ENCODE results near the gene ACIN1.

ACIN1 gene, protein sequence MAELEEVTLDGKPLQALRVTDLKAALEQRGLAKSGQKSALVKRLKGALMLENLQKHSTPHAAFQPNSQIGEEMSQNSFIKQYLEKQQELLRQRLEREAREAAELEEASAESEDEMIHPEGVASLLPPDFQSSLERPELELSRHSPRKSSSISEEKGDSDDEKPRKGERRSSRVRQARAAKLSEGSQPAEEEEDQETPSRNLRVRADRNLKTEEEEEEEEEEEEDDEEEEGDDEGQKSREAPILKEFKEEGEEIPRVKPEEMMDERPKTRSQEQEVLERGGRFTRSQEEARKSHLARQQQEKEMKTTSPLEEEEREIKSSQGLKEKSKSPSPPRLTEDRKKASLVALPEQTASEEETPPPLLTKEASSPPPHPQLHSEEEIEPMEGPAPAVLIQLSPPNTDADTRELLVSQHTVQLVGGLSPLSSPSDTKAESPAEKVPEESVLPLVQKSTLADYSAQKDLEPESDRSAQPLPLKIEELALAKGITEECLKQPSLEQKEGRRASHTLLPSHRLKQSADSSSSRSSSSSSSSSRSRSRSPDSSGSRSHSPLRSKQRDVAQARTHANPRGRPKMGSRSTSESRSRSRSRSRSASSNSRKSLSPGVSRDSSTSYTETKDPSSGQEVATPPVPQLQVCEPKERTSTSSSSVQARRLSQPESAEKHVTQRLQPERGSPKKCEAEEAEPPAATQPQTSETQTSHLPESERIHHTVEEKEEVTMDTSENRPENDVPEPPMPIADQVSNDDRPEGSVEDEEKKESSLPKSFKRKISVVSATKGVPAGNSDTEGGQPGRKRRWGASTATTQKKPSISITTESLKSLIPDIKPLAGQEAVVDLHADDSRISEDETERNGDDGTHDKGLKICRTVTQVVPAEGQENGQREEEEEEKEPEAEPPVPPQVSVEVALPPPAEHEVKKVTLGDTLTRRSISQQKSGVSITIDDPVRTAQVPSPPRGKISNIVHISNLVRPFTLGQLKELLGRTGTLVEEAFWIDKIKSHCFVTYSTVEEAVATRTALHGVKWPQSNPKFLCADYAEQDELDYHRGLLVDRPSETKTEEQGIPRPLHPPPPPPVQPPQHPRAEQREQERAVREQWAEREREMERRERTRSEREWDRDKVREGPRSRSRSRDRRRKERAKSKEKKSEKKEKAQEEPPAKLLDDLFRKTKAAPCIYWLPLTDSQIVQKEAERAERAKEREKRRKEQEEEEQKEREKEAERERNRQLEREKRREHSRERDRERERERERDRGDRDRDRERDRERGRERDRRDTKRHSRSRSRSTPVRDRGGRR

DNA sequence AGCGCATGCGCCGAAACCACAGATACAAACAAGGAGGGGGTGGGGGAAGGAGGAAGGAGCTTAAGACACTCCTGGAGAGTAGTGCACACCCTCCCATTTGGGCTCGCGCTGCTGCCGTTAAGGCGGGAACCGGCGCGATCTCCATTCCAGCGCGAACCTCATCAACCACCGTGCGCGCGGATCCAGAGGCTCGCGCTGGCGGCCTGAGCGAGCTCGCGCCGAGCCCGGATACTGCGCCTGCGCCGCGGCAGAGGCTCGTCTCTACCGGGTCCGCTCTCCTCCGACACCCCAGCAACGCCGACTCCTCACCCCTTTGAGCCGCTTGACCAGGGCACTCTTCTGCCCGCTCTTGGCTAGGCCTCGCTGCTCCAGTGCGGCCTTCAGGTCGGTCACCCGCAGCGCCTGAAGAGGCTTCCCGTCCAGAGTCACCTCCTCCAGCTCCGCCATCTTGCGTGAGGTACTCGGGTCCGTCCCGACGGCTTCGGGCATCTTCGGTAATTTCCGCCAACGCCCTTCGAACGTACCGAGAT is at the start of gene ACIN1:
Gene ACIN1, minus strand, starts transcription at position 471 of the 530 bp plus-strand sequence. Its CDS starts 24 bp downstream, at position 447.
- no peak for DNase-seq

DNA sequence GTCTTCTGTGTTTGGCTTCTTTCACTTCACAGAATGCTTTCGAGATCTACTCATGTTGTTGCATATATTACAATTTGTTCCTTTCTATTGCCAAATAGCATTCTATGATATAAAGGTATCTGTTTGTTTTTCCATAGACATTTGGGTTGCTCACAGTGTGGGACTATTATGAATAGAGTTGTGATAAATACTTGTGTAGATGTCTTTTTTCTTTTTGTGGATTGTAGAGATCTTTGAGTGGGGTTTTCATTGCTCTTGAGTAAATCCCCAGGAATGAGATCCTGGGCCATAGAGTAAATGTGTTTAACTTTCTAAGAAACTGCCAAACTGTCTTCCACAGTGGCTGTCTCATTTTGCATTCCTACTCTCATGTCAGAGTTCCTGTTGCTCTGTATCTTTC is 49.0 kb upstream of the ACIN1 start:
- no peak for DNase-seq

DNA sequence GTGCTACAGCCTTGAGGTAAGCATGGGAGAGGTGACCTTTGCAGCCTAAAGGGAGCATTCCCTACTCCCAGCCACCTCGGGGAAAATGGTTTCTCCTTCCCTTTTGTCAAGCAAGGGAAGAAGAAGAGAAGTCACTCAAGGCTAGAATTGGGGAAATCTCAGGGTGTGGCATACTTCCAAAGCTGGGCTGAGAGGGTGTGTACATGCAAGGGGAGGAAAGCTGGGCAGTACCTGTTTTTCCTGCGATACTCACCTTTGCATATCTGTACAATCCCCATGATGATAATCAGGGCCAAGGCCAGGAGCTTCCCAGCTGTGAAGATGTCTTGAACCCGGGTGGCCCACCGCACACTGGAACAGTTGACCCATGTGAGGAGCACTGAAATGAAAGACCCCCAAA is 47.9 kb upstream of the ACIN1 start:
- no peak for DNase-seq

DNA sequence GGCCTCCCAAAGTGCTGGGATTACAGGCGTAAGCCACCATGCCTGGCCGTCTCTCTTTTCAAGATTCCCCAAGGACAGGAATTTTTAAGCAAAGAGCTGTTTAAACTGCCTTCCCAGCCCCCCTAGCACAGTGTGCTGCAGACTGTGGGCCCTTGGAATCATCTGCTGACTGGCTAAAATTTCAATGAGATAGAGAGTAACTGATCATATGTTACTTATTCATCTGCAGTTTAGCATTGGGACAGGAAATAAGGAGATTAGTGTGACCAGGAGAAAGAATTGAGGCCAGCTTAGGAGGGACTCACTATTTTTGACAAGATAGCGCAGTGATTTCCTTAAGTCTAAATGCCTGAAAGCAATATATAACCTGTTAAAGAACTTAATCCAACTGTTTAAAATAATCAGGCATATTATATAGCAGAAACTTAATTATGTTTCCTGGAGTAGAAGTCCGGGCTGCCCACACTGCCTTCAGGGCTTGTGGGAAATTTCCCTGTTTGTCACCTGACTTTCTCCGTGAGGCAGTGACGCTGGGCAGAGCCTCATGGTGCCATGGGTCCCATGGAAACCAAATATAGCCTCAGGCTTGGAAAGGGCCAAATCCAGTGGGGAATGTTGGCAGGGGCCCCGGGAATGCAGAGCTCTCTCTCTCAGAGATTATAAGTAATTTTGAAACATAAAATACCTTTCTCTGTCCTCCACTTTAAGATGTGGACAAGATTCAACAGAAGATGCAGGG is 46.9 kb upstream of the ACIN1 start:
- DNase-seq, result no peak

DNA sequence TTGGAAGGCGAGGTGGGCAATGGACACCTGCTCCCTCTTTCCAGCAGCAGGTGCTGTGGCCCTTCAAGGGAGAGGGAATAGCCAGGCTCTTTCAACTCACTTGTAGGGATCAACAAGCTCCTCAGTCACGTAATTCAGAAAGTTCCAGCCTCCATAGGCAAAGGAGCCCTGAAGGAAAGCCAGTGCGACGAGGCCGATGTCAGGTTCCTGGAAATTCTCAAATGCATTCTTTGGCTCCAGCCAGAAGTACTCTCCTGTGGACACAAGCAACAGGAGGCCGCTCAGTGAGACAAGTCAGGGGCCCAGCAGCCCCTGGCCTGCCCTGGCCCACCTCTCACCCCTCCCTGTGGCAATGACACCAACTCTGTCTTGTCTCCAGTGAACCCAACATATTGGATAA is 45.4 kb upstream of the ACIN1 start:
- DNase-seq, result no peak

DNA sequence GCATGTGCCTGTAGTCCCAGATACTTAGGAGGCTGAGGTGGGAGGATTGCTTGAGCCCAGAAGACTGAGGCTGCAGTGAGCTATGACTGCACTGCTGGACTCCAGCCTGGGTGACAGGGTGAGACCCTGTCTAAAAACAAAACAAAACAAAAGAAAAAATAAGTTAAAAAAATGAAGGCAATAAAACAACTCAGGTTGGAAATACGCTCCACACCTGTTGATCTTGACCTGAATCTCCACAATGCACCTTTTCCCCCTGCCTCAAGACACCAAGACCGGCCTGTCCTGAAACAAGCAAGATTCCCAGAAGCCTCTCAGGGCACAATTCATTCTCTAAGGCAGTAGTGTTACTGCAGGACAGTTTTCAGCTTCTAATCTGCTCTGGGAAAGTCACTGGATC is 44.9 kb upstream of the ACIN1 start:
- DNase-seq, result no peak

DNA sequence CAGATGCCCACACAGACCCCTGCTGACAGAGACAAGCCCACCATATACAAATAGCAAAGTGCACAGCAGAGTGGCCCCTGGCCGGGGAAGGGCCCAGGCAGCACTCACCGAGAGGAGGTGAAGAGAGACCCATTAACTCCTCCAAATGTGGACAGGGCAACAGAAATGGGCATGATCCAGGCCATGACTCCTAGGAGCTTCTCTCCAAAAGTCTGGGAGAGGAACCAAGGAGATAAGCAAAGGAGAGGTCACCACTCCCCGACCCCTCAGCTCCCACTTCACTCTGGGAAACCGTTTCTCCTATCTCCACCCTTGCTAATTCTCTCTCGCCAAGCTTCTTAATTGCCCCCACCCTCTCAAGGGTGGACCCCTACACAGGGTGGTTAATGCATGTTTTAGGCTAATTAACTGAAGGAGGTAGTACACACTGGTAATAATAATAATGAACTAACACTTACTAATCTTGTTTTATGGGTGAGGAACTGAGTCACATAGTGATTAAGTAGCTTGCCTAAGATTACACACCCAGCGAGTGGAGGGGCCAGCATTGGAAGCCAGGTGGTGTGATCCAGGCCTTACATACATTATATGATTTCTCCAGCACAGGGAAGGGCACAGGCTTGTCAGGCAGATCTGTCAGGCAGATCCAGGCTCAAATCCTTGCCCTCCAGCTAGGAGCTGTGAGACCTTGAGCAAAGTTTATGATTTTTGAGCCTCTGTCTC is 43.0 kb upstream of the ACIN1 start:
- no peak for DNase-seq

DNA sequence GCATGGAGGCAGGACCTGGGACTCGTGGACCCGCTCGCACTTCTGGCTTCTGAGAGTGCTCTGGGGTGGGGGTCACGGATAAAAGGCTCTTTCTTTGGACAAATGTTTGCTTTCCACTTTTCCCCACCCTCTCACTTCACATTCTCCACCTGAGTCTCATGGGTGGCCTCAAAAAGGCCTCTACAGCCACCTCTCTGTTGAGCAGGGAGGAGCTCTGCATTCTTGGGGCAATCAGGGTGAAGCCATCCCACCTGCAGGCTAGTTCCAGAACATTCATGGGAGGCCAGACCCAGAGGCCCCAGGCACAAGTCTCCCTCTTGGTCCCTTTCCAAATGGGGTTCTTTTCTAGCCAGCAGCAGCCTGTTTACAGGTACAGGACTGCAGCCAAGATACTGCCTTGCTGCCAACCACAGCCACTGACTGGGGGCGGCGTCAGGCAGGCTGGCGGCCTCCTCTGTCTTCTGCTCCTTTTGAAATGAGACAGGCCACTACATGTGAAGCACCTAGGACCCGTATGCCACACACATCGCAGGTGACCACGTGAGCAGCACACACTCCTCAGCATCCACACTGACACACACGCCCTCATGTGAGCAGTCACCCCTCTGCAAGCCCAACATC is 42.4 kb upstream of the ACIN1 start:
- no peak for DNase-seq

DNA sequence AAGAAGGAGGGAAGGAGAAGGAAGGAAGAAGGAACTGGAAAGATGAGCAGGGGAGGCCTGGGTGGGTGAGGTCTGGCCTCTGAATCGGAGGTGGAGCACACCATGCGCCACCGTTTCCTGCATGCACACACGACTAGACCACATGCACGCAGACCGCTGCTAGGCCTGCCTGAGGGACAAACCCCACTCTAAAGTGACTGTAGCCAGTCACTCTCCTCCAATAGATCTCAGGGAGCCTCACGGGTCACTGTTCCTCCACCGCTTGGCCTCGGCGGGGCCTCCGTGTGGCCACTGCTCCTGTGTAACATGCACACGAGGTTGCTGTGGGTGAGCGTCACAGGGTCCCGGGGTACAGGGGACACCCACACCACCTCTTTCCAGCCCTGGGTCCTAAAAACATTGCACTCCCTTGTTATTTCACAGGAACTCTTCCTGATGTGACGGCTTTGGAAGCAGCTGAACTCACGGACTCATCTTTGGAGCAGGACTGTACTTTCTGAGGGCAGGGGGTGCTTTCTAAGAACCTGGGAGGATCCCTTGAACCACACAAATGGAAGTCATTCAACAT is 41.7 kb upstream of the ACIN1 start:
- no peak for DNase-seq

DNA sequence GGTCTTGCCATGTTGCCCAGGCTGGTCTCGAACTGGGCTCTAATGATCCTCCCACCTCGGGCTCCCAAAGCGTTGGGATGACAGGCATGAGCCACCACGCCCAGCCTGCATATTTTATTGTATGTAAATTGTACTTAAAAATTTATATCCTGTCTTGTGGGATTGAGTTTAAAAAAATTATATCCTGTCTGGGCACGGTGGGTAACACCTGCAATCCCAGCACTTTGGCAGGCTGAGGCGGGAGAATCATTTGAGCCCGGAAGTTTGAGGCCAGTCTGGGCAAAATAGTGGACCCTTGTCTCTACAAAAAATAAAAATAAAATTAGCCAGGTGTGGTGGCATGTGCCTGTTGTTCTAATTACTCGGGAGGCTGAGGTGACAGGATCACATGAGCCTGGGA is 38.0 kb upstream of the ACIN1 start:
- DNase-seq, result no peak

DNA sequence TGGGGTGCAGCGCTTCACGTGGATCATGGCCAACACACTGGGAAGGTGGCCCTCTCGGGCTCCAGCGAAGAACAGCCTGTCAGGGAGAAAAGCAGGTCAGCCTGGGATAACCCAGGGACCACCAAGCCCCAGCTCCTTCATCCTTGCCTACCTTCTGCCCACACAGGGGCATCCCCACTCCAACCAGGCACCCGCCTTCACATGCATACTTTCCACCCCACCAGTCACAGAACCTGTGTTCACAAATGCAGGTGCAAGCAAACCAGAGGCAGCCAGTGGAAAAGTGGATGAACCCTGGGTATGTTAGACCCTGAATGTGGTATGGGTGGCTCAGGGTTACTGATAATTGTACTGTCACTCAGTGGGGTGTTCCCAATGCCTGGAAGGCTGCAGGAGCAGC is 36.5 kb upstream of the ACIN1 start:
- no peak for DNase-seq

DNA sequence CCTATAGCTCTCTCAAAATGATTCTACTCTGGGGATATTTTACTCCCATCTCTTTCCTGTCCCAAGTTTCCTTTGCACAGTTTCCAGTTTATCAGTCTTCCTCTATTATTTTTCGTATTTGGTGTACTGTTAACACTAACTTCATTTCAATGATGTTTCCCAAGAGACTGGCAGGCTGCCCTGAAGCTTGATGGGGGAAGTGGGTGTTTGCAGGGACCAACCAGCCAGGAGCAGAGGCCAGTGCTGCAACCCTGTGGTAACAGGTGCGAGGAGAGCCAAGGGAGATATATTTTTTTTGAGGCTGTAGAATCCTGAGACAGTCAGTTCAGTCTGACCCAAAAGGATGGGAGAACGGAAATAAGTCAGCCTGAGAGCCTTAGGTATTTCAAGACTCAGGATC is 35.9 kb upstream of the ACIN1 start:
- DNase-seq, result no peak

DNA sequence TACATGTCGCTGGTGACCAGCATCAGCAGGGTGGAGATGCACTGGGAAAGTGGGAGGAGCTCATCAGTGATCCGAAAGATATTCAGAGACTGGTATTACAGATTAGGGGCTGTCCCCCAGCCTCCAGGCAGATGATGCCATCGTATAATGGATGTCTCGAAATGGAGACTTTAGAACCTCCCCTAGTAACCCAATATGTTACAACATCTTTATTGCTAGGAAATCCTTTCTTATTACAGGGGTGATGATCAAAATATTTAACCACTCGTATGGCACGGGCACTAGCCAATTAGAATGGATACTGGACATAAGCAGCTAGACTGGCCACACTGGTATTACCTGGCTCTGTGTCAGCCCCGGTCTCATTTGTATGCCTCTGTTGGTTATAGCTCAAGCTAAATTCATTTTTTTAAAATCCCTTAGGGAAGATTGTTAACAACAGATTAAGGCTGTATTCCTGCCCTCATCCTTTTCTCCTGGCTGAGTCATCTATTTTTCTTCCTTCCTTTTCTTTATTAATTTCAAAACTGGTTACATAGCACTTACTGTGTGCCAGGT is 34.9 kb upstream of the ACIN1 start:
- no peak for DNase-seq

DNA sequence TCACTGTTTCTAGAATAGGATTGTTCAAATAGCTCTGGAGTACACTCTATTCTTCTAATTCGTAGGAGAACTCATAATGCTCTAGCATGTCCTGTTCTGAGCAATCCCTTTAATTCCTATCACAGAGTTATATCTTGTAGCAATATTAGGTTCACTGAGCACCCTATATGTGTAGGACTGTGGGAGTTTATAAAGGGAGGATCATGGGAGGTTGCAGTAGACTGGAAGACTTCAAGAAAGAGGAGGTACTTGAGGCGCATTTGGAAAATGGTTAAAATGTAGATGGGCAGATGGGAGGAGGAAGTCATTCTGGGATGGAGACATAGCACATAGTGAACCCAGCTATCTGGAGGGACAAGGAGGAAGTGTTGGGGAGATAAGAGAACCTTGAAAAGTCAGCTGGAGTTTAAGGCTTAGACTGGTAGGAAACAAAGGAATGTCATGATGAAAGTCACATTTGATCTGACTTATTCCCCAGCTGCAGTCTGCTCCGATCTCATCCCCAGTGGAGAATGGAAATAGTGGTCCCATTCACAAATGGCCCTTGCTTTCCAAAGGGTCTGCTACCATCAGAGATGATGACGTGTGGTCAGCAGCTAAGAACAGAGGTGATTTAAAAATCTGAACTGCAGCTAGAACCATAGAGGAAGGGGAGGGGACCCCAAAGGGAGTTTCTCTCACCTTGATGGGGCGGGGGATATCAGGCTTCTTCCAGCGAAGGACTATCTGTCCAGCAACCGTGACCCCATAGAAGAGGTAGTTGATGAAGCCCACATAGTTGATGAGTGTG is 34.2 kb upstream of the ACIN1 start:
- DNase-seq, result no peak

DNA sequence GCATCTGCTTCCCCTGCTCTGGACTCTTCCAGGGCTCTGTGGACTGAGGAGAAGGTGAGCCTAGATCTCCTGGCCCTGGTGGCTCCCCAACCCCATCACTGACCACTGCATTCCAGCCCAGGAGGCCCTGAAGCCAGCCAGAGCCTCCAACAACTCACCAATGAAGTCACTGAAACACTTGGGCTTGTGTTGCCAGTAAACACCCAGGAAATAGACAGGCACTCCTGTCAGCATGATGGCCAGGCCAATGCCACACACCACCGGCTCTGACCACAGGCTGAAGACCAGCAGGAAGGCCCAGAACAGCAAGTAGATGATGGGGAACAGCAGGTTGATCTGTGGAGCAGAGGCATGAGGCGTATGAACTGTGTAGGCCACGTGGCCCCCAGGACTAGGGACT is 32.9 kb upstream of the ACIN1 start:
- no peak for DNase-seq

DNA sequence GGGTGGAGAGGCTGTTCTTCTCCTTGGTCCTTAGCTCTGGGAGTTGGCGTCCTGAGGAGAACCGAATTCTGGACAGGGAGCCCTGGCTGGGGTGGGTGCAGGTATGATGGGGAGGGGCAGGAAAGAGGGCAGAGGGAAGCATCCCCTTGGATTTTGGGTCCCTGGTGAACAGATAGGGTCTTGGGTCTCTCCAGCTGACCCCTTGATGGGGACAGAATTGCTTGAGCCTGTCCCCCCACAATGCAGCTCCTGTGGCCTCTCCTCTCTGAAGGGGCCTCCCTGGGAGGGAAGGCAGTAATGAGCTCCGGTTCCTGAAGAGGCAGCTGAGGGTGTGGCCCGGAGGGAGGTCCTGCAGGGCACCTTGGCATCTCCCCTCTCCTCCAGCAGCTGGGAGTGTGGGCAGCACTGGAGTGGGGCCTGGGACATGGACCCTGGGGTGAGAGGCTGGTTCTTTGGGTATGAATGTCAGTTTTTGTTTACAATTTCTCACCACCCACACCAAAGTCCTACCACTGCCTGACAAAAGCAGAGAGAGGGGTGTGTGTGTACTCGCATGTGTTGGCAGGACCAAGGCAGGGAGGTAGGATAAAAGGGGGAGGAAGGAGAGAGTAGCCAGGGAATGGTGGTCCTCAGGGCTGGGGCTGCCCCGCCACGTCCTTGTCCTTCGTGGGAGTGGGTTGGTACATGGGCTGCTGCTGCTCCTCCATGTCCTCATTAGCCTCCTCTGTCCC is 31.8 kb upstream of the ACIN1 start:
- no peak for DNase-seq

DNA sequence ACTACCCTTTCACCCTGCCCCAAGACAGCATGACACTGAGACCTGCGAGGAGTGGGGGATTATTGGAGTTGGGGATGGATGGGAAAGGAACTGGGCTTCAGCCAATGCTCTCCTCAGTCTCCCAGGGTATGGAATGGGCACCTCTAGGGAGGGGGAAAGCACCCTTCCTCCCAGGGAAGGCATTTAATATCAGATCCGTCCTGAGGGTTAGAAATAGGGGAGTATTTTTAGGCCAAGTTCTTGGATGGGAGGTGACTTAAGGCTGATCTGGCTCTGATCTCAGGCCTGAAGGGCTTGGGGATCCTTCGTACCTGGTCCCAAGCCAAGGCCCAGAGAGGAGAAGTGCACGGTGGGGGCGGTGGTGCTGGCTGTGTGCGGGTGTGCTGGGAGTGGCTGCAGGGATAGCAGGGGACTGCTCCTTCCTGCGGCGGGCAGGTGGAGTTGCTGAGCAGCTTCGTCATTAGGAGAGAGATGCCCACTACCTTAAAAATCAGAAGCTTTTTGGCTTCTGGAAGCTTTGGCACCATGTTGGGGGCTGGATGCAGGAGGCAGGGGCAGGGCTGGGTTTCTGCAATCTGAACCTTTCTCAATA is 31.1 kb upstream of the ACIN1 start:
- no peak for DNase-seq

DNA sequence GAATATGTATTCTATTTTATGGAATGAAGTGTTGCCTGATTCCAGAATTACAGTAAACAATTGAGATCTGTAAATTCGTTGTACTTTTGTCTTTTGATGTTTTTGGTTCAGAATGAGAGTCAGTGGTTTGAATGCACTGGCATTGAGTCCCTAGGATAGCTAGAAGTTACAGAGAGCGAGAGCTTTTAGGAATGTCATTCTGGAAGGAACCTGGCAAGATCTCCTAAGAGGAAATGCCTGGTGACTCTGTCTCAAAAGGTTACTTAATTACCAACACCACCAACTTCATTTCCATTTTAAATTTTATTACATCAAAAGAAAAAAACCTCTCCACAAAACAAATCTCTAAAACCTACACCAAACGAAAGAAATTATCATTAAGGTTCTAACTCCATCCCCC is 30.1 kb upstream of the ACIN1 start:
- no peak for DNase-seq
